HG03025 (cell line): Measurements from ENCODE around the gene ROMO1.
"Not testable (repeated sequence)": the region's sequence is repeated elsewhere in the genome, so short reads cannot be mapped to it uniquely, and the experiment has no call there.

Experiments
- ATAC-seq: cut with Tn5 transposase; IDR thresholded peaks from one replicate; pipeline ENCODE4 v1.9.1; 2021; ENCODE audit warnings: mild to moderate bottlenecking, moderate library complexity; ENCODE audit not compliant: unreplicated experiment, low FRiP score

Gene ROMO1

GRCh38 chr20:35744492-35744841 lies 45.3 kb downstream of the ROMO1 start:
- ATAC-seq = not testable (repeated sequence)
